OCI-LY3 (cell line): Measurements from ENCODE around the gene ITGA4.
A peak's percentile ranks its signal among the peaks of the same experiment; 100 is the strongest.

Experiments used
- H2AFZ ChIP-seq: fragments of 200-600, 300-600 bp; shearing (Covaris generic); 2 replicates; pipeline ENCODE4 v1.6.0; 2014; ENCODE audit warnings: antibody characterized with exemption, low read depth, low read length
- H3K27ac ChIP-seq: fragments of 200-600, 300-600 bp; sonication (generic); 2 replicates; pipeline ENCODE4 v1.5.1; 2014; ENCODE audit warnings: mild to moderate bottlenecking, low read length, moderate library complexity, mixed read lengths
- H3K27me3 ChIP-seq: fragments of 200-600, 300-600 bp; sonication (generic); 2 replicates; pipeline ENCODE4 v1.6.1; 2014; ENCODE audit warnings: low read depth, low read length, mixed read lengths
- H3K36me3 ChIP-seq: fragments of 200-600, 300-600 bp; sonication (generic); replicated peaks from 2 replicates; pipeline ENCODE3; 2014; ENCODE audit warnings: low read depth, low read length, mixed read lengths
- H3K4me1 ChIP-seq: fragments of 300-600, 200-600 bp; sonication (generic); 2 replicates; pipeline ENCODE4 v1.6.1; 2014; ENCODE audit warnings: low read length, mixed read lengths
- H3K4me2 ChIP-seq: fragments of 200-600, 300-600 bp; sonication (generic); 2 replicates; pipeline ENCODE4 v1.6.1; 2014; ENCODE audit warnings: low read length, mixed read lengths
- H3K4me3 ChIP-seq: fragments of 300-600, 200-600 bp; sonication (generic); 2 replicates; pipeline ENCODE4 v1.5.1; 2014; ENCODE audit warnings: antibody characterized with exemption, mild to moderate bottlenecking, low read length, moderate library complexity
- H3K79me2 ChIP-seq: fragments of 300-600, 200-600 bp; shearing (Covaris generic); 2 replicates; pipeline ENCODE4 v1.6.1; 2014; ENCODE audit warnings: mild to moderate bottlenecking, low read length, mixed read lengths
- H3K9ac ChIP-seq: fragments of 300-600, 200-600 bp; shearing (Covaris generic); 2 replicates; pipeline ENCODE4 v1.6.0; 2014; ENCODE audit warnings: mild to moderate bottlenecking, low read length, moderate library complexity
- H3K9me3 ChIP-seq: fragments of 200-600, 300-600 bp; shearing (Covaris generic); 2 replicates; pipeline ENCODE4 v1.6.1; 2014; ENCODE audit warnings: low read length, mixed read lengths; ENCODE audit not compliant: insufficient read depth
- H4K20me1 ChIP-seq: fragments of 200-600, 300-600 bp; sonication (generic); 2 replicates; pipeline ENCODE4 v1.6.1; 2016; ENCODE audit warnings: low read length, mixed read lengths; ENCODE audit not compliant: insufficient read depth
- CTCF ChIP-seq: fragments of 200-600, 300-600 bp; sonication (generic); IDR thresholded peaks from 2 replicates; pipeline ENCODE4 v1.5.1; 2014; ENCODE audit warnings: antibody characterized with exemption, low read length, low read depth
- EZH2phosphoT487 ChIP-seq: fragments of 200-600 bp; shearing (Covaris generic); IDR thresholded peaks from 2 replicates; pipeline ENCODE4 v1.6.1; 2018; ENCODE audit warnings: antibody characterized with exemption, mixed run types, low read depth

ITGA4 gene

GRCh38 chr2:181457741-181458425, 697 bp downstream of the ITGA4 start:
- peaks cover 11% of the 10 kb centered on the region for H3K4me1 ChIP-seq
- peak overlapping the region; percentile 88 for H3K4me3 ChIP-seq
- H3K27ac ChIP-seq = no peak overlapping the region
- H3K79me2 ChIP-seq = no peaks in the 10 kb centered on the region
- H3K9ac ChIP-seq = peak overlapping the region; percentile 75
- peak overlapping the region; percentile 96 for H3K4me2 ChIP-seq
- H3K36me3 ChIP-seq = no peaks in the 10 kb centered on the region
- TF ChIP-seq CTCF (no peak; the same call in 1 of the 2 replicates), EZH2phosphoT487 (no peak)
- H2AFZ ChIP-seq = peak overlapping the region; percentile 83
- no peaks in the 10 kb centered on the region for H3K9me3 ChIP-seq
- H3K27me3 ChIP-seq = peaks cover 42% of the 10 kb centered on the region
- no peaks in the 10 kb centered on the region for H4K20me1 ChIP-seq

GRCh38 chr2:181458871-181459270, 1.7 kb downstream of the ITGA4 start:
- H4K20me1 ChIP-seq = no peaks in the 10 kb centered on the region
- no peak overlapping the region for H3K4me3 ChIP-seq
- no peak overlapping the region for H3K27ac ChIP-seq
- no peak overlapping the region for H2AFZ ChIP-seq
- H3K36me3 ChIP-seq = no peaks in the 10 kb centered on the region
- TF ChIP-seq CTCF = no peak
- TF ChIP-seq EZH2phosphoT487 = no peak
- H3K79me2 ChIP-seq = no peaks in the 10 kb centered on the region
- peaks cover 11% of the 10 kb centered on the region for H3K4me1 ChIP-seq
- H3K4me2 ChIP-seq = no peak overlapping the region
- no peaks in the 10 kb centered on the region for H3K9me3 ChIP-seq
- H3K9ac ChIP-seq = no peak overlapping the region
- peaks cover 48% of the 10 kb centered on the region for H3K27me3 ChIP-seq

- H3K9ac ChIP-seq = no peak overlapping the region
- TF ChIP-seq EZH2phosphoT487 (no peak), CTCF (no peak)
These were observed 2.4 kb downstream of the ITGA4 start for GRCh38 chr2:181459621-181460021.

GRCh38 chr2:181461056-181461997, 4.1 kb downstream of the ITGA4 start:
- H3K79me2 ChIP-seq = no peaks in the 10 kb centered on the region
- H3K9me3 ChIP-seq = no peaks in the 10 kb centered on the region
- no peak overlapping the region for H3K9ac ChIP-seq
- H3K27ac ChIP-seq = no peak overlapping the region
- no peak for TF ChIP-seq CTCF
- no peak for TF ChIP-seq EZH2phosphoT487
- peaks cover 36% of the 10 kb centered on the region for H3K27me3 ChIP-seq
- no peak overlapping the region for H3K4me2 ChIP-seq
- H3K36me3 ChIP-seq = no peaks in the 10 kb centered on the region
- H2AFZ ChIP-seq = no peak overlapping the region
- H4K20me1 ChIP-seq = no peaks in the 10 kb centered on the region
- H3K4me1 ChIP-seq = peaks cover 7% of the 10 kb centered on the region
- no peak overlapping the region for H3K4me3 ChIP-seq

More at GRCh38 chr2:181459621-181460021, 2.4 kb downstream of the ITGA4 start:
- H3K4me3 ChIP-seq = no peak overlapping the region
- no peaks in the 10 kb centered on the region for H3K79me2 ChIP-seq
- no peaks in the 10 kb centered on the region for H3K9me3 ChIP-seq
- H4K20me1 ChIP-seq = no peaks in the 10 kb centered on the region
- no peak overlapping the region for H3K4me2 ChIP-seq
- no peak overlapping the region for H2AFZ ChIP-seq
- no peaks in the 10 kb centered on the region for H3K36me3 ChIP-seq
- no peak overlapping the region for H3K27ac ChIP-seq
- H3K4me1 ChIP-seq = peaks cover 11% of the 10 kb centered on the region
- H3K27me3 ChIP-seq = peaks cover 45% of the 10 kb centered on the region
